A673 (cell line): ENCODE measurements around the gene GRIN2C.

Experiments
- EZH2 ChIP-seq: fragments of 200-600 bp; sonication (generic); IDR thresholded peaks from 2 replicates; pipeline ENCODE4 v1.6.1; 2017; ENCODE audit warnings: borderline replicate concordance, low read depth, mild to moderate bottlenecking, mixed read lengths, antibody characterized with exemption, low read length; ENCODE audit not compliant: poor library complexity, severe bottlenecking
- TF ChIP-seq, protein P1 (sequence below): fragments of 300-800, 200-600 bp; sonication (generic); conservative IDR thresholded peaks from 2 replicates; pipeline ENCODE4 v1.5.1; 2017; ENCODE audit warnings: low read depth, mild to moderate bottlenecking, antibody characterized with exemption, low read length, moderate library complexity, mixed read lengths

DNA sequence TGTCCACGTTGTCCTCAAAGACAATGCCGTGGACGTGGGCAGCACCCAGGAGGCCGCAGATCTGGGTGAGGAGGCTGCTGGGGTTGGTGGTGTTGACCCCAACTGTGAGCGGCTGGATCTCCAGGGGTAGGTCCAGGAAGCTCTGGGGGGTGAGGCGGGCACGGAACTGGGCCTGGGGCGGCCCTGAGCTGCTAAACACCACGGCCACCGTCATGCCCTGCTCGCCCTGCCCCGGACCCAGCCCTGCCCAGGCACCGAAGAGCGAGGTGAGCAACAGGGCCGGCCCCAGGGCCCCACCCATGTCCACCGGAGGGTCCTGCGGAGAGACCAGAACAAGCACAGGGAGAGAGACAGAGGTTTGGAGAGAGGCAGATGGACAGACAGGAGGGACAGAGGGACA is 4.9 kb downstream of the GRIN2C start:
- TF ChIP-seq, protein P1, sequence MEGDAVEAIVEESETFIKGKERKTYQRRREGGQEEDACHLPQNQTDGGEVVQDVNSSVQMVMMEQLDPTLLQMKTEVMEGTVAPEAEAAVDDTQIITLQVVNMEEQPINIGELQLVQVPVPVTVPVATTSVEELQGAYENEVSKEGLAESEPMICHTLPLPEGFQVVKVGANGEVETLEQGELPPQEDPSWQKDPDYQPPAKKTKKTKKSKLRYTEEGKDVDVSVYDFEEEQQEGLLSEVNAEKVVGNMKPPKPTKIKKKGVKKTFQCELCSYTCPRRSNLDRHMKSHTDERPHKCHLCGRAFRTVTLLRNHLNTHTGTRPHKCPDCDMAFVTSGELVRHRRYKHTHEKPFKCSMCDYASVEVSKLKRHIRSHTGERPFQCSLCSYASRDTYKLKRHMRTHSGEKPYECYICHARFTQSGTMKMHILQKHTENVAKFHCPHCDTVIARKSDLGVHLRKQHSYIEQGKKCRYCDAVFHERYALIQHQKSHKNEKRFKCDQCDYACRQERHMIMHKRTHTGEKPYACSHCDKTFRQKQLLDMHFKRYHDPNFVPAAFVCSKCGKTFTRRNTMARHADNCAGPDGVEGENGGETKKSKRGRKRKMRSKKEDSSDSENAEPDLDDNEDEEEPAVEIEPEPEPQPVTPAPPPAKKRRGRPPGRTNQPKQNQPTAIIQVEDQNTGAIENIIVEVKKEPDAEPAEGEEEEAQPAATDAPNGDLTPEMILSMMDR: no peak
- TF ChIP-seq EZH2: no peak
